T-cell (primary cell): ENCODE data around the gene BSCL2. TPM values are rescaled to one million over a fixed set of nuclear protein-coding genes. Genes with fewer than 3 reads are reported as not detected.

Source experiments
- ATAC-seq, 4 experiments: fragments of 200-7000 bp in 3 of 4; fragments of 150-1000 bp in 1 of 4; cut with Tn5 transposase; replicated peaks in 1 of 4; 1 replicate in 3 of 4; 2 replicates in 1 of 4; pipeline ENCODE4 v1.10.0; 2021; ENCODE audit warnings: moderate library complexity in 3 of 4, mild to moderate bottlenecking in 2 of 4, moderate number of reproducible peaks in 1 of 4
- CTCF ChIA-PET, 2 donors: fragments of 300-600 bp; sonication (Branson Sonifier 250); formaldehyde crosslinking; loops; one replicate each; lab custom pipeline; 2022; ENCODE audit warnings: antibody characterized with exemption in 2 of 2; lab: Charles Lee
- POLR2A ChIA-PET, 2 donors: fragments of 300-600 bp; sonication (Branson Sonifier 250); formaldehyde crosslinking; loops; one replicate each; lab custom pipeline; 2022; ENCODE audit warnings: antibody characterized with exemption in 2 of 2; lab: Charles Lee
- DNase-seq, 35 experiments: peaks; one replicate each; pipeline versions ENCODE4 v3.0.0 to v3.0.0-alpha.2; 2013 to 2023
- H3K27ac ChIP-seq: one replicate; pipeline ENCODE4 v1.5.1; 2013; ENCODE audit warnings: low read length
- H3K27me3 ChIP-seq, 2 experiments: replicated peaks in 1 of 2; 1 replicate in 1 of 2; 2 replicates in 1 of 2; pipeline versions ENCODE4 v1.6.1 to v1.7.0; 2013; ENCODE audit warnings: low read length in 1 of 2, mixed read lengths in 1 of 2; ENCODE audit not compliant: control insufficient read depth in 2 of 2, insufficient read depth in 2 of 2; ENCODE audit errors: extremely low read depth in 1 of 2
- H3K36me3 ChIP-seq, 2 donors: 1 replicate in 1 of 2; 2 replicates in 1 of 2; pipeline versions ENCODE4 v1.6.1 to v1.7.0; 2013; ENCODE audit warnings: low read length in 1 of 2; ENCODE audit not compliant: control insufficient read depth in 2 of 2, insufficient read depth in 1 of 2; ENCODE audit errors: extremely low read depth in 1 of 2
- H3K4me1 ChIP-seq, 2 experiments: 1 replicate in 1 of 2; 2 replicates in 1 of 2; pipeline versions ENCODE4 v1.6.1 to v1.7.0; 2013; ENCODE audit warnings: low read length in 2 of 2, mixed read lengths in 1 of 2; ENCODE audit not compliant: insufficient read depth in 2 of 2, control insufficient read depth in 1 of 2; ENCODE audit errors: extremely low read depth in 1 of 2
- H3K4me3 ChIP-seq, 2 donors: 1 replicate in 1 of 2; 2 replicates in 1 of 2; pipeline versions ENCODE4 v1.5.1 to v1.7.0; 2013; ENCODE audit warnings: mild to moderate bottlenecking in 2 of 2, low read length in 1 of 2, moderate library complexity in 1 of 2; ENCODE audit not compliant: control insufficient read depth in 1 of 2; ENCODE audit errors: extremely low read depth in 1 of 2
- H3K9me3 ChIP-seq: 2 replicates; pipeline ENCODE4 v1.7.0; 2013
- H3K27ac Mint-ChIP-seq, 2 donors: one replicate each; pipeline ENCODE4 v1.8.0; 2020 to 2021; ENCODE audit warnings: mild to moderate bottlenecking in 2 of 2, mixed read lengths in 2 of 2
- H3K27me3 Mint-ChIP-seq, 2 donors: one replicate each; pipeline ENCODE4 v1.8.0; 2021 to 2022; ENCODE audit warnings: mixed read lengths in 2 of 2
- H3K36me3 Mint-ChIP-seq: one replicate; pipeline ENCODE4 v1.8.0; 2021; ENCODE audit warnings: mixed read lengths
- H3K4me1 Mint-ChIP-seq, 3 donors: one replicate each; pipeline ENCODE4 v1.8.0; 2020 to 2022; ENCODE audit warnings: mixed read lengths in 3 of 3, mild to moderate bottlenecking in 1 of 3
- H3K4me3 Mint-ChIP-seq, 3 donors: one replicate each; pipeline ENCODE4 v1.8.0; 2020 to 2022; ENCODE audit warnings: mild to moderate bottlenecking in 3 of 3, mixed read lengths in 3 of 3, moderate library complexity in 3 of 3
- H3K9me3 Mint-ChIP-seq, 3 donors: one replicate each; pipeline ENCODE4 v1.8.0; 2020 to 2022; ENCODE audit warnings: mixed read lengths in 3 of 3
- WGBS: methylation state at CpG from one replicate; pipeline ENCODE4 v1.1.5; 2013; ENCODE audit warnings: missing lambda C conversion rate; ENCODE audit not compliant: insufficient coverage; 5-methylcytosine and 5-hydroxymethylcytosine counted together
- total RNA-seq, 35 experiments: library from RNA in 6 of 35; stranded (reverse) in 6 of 35; fragments of 120-200 nt in 1 of 35; gene quantifications; one replicate each; pipeline versions ENCODE4 v1.2.1 to v1.2.4 and lab custom pipeline; 2013 to 2026

The BSCL2 gene
- total RNA-seq, 5 donors from 2014 or later (not counting 1 experiment from before 2014, with no cell fraction given), result 21.9 to 43.7 (median 37.3) TPM

- no peaks in the 10 kb centered on the region for H3K27me3 Mint-ChIP-seq
- H3K27ac Mint-ChIP-seq, result peak overlapping the region; percentile 49 to 94
- DNase-seq (no peak), ATAC-seq (no peak)
- POLR2A ChIA-PET, result interaction anchor here in 1 of 2 donors (0.9 to 3.7 kb wide), 2 partner anchors 9 to 76 kb away, joined by 4 to 17 read pairs; partner anchors contain the start of gene TUT1
- Histone ChIP-seq H3K4me3 (no peak overlapping the region), H3K27me3 (peaks cover 0 to 3% of the 10 kb centered on the region in 2 experiments), H3K9me3 (no peaks in the 10 kb centered on the region), H3K27ac (no peak overlapping the region), H3K36me3 (peaks cover 0 to 23% of the 10 kb centered on the region in 2 donors), H3K4me1 (peaks cover 19 to 60% of the 10 kb centered on the region in 2 experiments)
- H3K9me3 Mint-ChIP-seq, result no peaks in the 10 kb centered on the region
- H3K4me3 Mint-ChIP-seq, result peak overlapping the region; percentile 93 to 95 (median 95)
- WGBS, result no CpG with 5 or more reads among the region's 2 CpGs
- H3K36me3 Mint-ChIP-seq, result peaks cover 16% of the 10 kb centered on the region
- H3K4me1 Mint-ChIP-seq, result peaks cover 52 to 62% (median 60%) of the 10 kb centered on the region in 3 donors
- CTCF ChIA-PET, result interaction anchor here in 1 of 2 donors (0.6 kb wide), 1 partner anchor 34 kb away, joined by 4 read pairs; no protein-coding TSS in a partner anchor
Measured at GRCh38 chr11:62667460-62667859, 39.8 kb downstream of the BSCL2 start.

GRCh38 chr11:62666259-62666926 is 40.8 kb downstream of the BSCL2 start:
- H3K27ac ChIP-seq, result peak overlapping the region; percentile 73
- H3K36me3 Mint-ChIP-seq, result peaks cover 16% of the 10 kb centered on the region
- peaks cover 0 to 3% of the 10 kb centered on the region in 2 experiments for H3K27me3 ChIP-seq
- CTCF ChIA-PET, result interaction anchor here (0.7 to 1.9 kb wide), 4 partner anchors 8 to 1638 kb away, joined by 3 to 8 read pairs (median 7); partner anchors contain the start of genes MTA2 (in 1 of the 2) and TUT1 (in 1 of the 2)
- DNase-seq (no peak), ATAC-seq (no peak)
- H3K4me1 Mint-ChIP-seq, result peaks cover 46 to 56% (median 52%) of the 10 kb centered on the region in 3 donors
- peak overlapping the region; percentile 75 to 94 for H3K27ac Mint-ChIP-seq
- peak overlapping the region; percentile 93 to 95 (median 95) for H3K4me3 Mint-ChIP-seq
- H3K9me3 ChIP-seq, result no peaks in the 10 kb centered on the region
- H3K4me1 ChIP-seq, result peaks cover 19 to 52% of the 10 kb centered on the region in 2 experiments
- no peaks in the 10 kb centered on the region for H3K9me3 Mint-ChIP-seq
- POLR2A ChIA-PET, result interaction anchor here (0.6 to 3.7 kb wide), 8 partner anchors 10 to 175 kb away, joined by 3 to 28 read pairs (median 6); partner anchors contain the start of genes INTS5 (in 2 of the 2) and TUT1 (in 1 of the 2)
- peaks cover 0 to 25% of the 10 kb centered on the region in 2 donors for H3K36me3 ChIP-seq
- peak overlapping the region; percentile 97 to 99 for H3K4me3 ChIP-seq
- H3K27me3 Mint-ChIP-seq, result no peaks in the 10 kb centered on the region
- WGBS, result 56% methylated on average over 12 of the region's 16 CpGs

- no peaks in the 10 kb centered on the region for H3K27me3 Mint-ChIP-seq
- H3K27me3 ChIP-seq, result peaks cover 0 to 3% of the 10 kb centered on the region in 2 experiments
- H3K36me3 ChIP-seq, result peaks cover 0 to 25% of the 10 kb centered on the region in 2 donors
- peaks cover 16% of the 10 kb centered on the region for H3K36me3 Mint-ChIP-seq
- DNase-seq (peak in 32 of 35 experiments; percentile 11 to 69 (median 48)), ATAC-seq (peak; percentile 28 to 38 (median 34))
- WGBS, result 3% methylated on average over 37 of the region's 39 CpGs
- peak overlapping the region; percentile 73 for H3K27ac ChIP-seq
- CTCF ChIA-PET, result interaction anchor here (0.7 to 1.9 kb wide), 22 partner anchors 9 to 1638 kb away, joined by 3 to 26 read pairs (median 7); partner anchors contain the start of genes TUT1 (in 2 of the 2), B3GAT3 (in 1 of the 2), EEF1G (in 1 of the 2) and EML3 (in 1 of the 2)
- H3K27ac Mint-ChIP-seq, result peak overlapping the region; percentile 93 to 94
- POLR2A ChIA-PET, result interaction anchor here (0.6 to 3.7 kb wide), 39 partner anchors 8 to 204 kb away, joined by 3 to 34 read pairs (median 6); partner anchors contain the start of genes INTS5 (in 2 of the 2), MTA2 (in 2 of the 2), B3GAT3 (in 1 of the 2) and EEF1G (in 1 of the 2)
- H3K9me3 Mint-ChIP-seq, result no peaks in the 10 kb centered on the region
- H3K4me1 ChIP-seq, result peaks cover 18 to 47% of the 10 kb centered on the region in 2 experiments
- H3K4me3 Mint-ChIP-seq, result peak overlapping the region; percentile 93 to 95 (median 95)
- peaks cover 39 to 49% (median 45%) of the 10 kb centered on the region in 3 donors for H3K4me1 Mint-ChIP-seq
- H3K4me3 ChIP-seq, result peak overlapping the region; percentile 97 to 99
- H3K9me3 ChIP-seq, result no peaks in the 10 kb centered on the region
Measured at GRCh38 chr11:62665599-62666258, 41.5 kb downstream of the BSCL2 start.

- H3K27ac Mint-ChIP-seq, result peak within 1 kb of the TSS; percentile 93 to 94
- peak; percentile 90 to 94 (median 92) for ATAC-seq
- CTCF ChIA-PET, result interaction anchor here (0.7 to 1.9 kb wide), 21 partner anchors 9 to 240 kb away, joined by 3 to 26 read pairs (median 7); partner anchors contain the start of genes TUT1 (in 2 of the 2), B3GAT3 (in 1 of the 2), EEF1G (in 1 of the 2) and EML3 (in 1 of the 2)
- peaks cover 33 to 44% (median 40%) of the 10 kb centered on the region in 3 donors for H3K4me1 Mint-ChIP-seq
- Histone ChIP-seq H3K4me3 (peak within 1 kb of the TSS; percentile 97 to 99), H3K27ac (peak within 1 kb of the TSS; percentile 73), H3K4me1 (peaks cover 18 to 43% of the 10 kb centered on the region in 2 experiments), H3K9me3 (no peaks in the 10 kb centered on the region), H3K36me3 (peaks cover 0 to 25% of the 10 kb centered on the region in 2 donors), H3K27me3 (peaks cover 0 to 3% of the 10 kb centered on the region in 2 experiments)
- no peaks in the 10 kb centered on the region for H3K9me3 Mint-ChIP-seq
- no peaks in the 10 kb centered on the region for H3K27me3 Mint-ChIP-seq
- under 1% methylated on average over 43 of the region's 47 CpGs for WGBS
- DNase-seq, result peak; percentile 86 to 97 (median 93)
- peaks cover 16% of the 10 kb centered on the region for H3K36me3 Mint-ChIP-seq
- POLR2A ChIA-PET, result interaction anchor here (0.5 to 3.7 kb wide), 45 partner anchors 8 to 1653 kb away, joined by 3 to 34 read pairs (median 5); partner anchors contain the start of genes HNRNPUL2 (in 2 of the 2), INTS5 (in 2 of the 2), MTA2 (in 2 of the 2) and TUT1 (in 2 of the 2)
- H3K4me3 Mint-ChIP-seq, result peak within 1 kb of the TSS; percentile 93 to 95 (median 95)
Measured at GRCh38 chr11:62665075-62665598, 42.1 kb downstream of the BSCL2 start, which contains the start of the genes C11orf98 and CSKMT. TSS of gene C11orf98 (minus strand) at chr11:62665210. CDS start at chr11:62665169, 41 bp downstream. TSS of gene CSKMT (plus strand) at chr11:62665312. CDS start at chr11:62665880, 568 bp downstream.

- Mint-ChIP-seq H3K27me3 (no peaks in the 10 kb centered on the region), H3K4me1 (peaks cover 31 to 40% (median 35%) of the 10 kb centered on the region in 3 donors), H3K4me3 (peak overlapping the region; percentile 93 to 95 (median 95)), H3K9me3 (no peaks in the 10 kb centered on the region), H3K36me3 (peaks cover 16% of the 10 kb centered on the region), H3K27ac (peak overlapping the region; percentile 93 to 94)
- Histone ChIP-seq H3K9me3 (no peaks in the 10 kb centered on the region), H3K36me3 (peaks cover 0 to 24% of the 10 kb centered on the region in 2 donors), H3K4me3 (peak overlapping the region; percentile 97 to 99), H3K27me3 (peaks cover 0 to 3% of the 10 kb centered on the region in 2 experiments), H3K4me1 (peaks cover 18 to 39% of the 10 kb centered on the region in 2 experiments), H3K27ac (peak overlapping the region; percentile 73)
- ChIA-PET POLR2A (interaction anchor here (0.5 to 3.7 kb wide), 39 partner anchors 9 to 1653 kb away, joined by 3 to 34 read pairs (median 6); partner anchors contain the start of genes HNRNPUL2 (in 2 of the 2), INTS5 (in 2 of the 2), MTA2 (in 2 of the 2) and TUT1 (in 2 of the 2)), CTCF (interaction anchor here (0.6 to 1.9 kb wide), 22 partner anchors 10 to 240 kb away, joined by 3 to 26 read pairs (median 6); partner anchors contain the start of genes TUT1 (in 2 of the 2), B3GAT3 (in 1 of the 2), EEF1G (in 1 of the 2) and EML3 (in 1 of the 2))
- peak; percentile 58 to 68 (median 66) for ATAC-seq
- peak in 29 of 35 experiments; percentile 33 to 72 (median 54) for DNase-seq
- 2% methylated on average over 33 of the region's 36 CpGs for WGBS
Measured at GRCh38 chr11:62664405-62665074, 42.7 kb downstream of the BSCL2 start.
